22Rv1 (cell line): ENCODE measurements around the gene FIGLA.

Source experiments
- CTCF ChIP-seq: fragments of 450-650 bp; IDR thresholded peaks from 2 replicates; pipeline ENCODE4 v1.5.1; 2017; ENCODE audit warnings: mild to moderate bottlenecking
- ZFX ChIP-seq: fragments of 450-650 bp; IDR thresholded peaks from 2 replicates; pipeline ENCODE4 v1.6.1; 2017; ENCODE audit warnings: antibody characterized with exemption, borderline replicate concordance

- TF ChIP-seq CTCF (no peak), ZFX (no peak)
These were observed 60.8 kb downstream of the FIGLA start for GRCh38 chr2:70729647-70730046.
